HepG2 (cell line): Measurements from ENCODE around the gene TPGS1. TPM values are rescaled to one million over a fixed set of nuclear protein-coding genes. Genes with fewer than 3 reads are reported as not detected.

Experiments
- ARID5B ChIP-seq: IDR thresholded peaks from 2 replicates; pipeline ENCODE4 v1.4.0; 2020; ENCODE audit warnings: mild to moderate bottlenecking, missing genetic modification reagents
- CCAR2 ChIP-seq: fragments of 200-400 bp; formaldehyde crosslinking; optimal IDR thresholded peaks from 2 replicates; pipeline ENCODE3; 2018; ENCODE audit warnings: low read depth, mild to moderate bottlenecking, low read length, moderate library complexity
- CTCF ChIP-seq: sonication (generic); formaldehyde crosslinking; IDR thresholded peaks from 2 replicates; pipeline ENCODE4 v1.5.0; 2020; ENCODE audit warnings: mild to moderate bottlenecking, missing genetic modification reagents, moderate library complexity
- HNF4A ChIP-seq: sonication (generic); formaldehyde crosslinking; IDR thresholded peaks from 2 replicates; pipeline ENCODE4 v1.4.0; 2020; ENCODE audit warnings: missing genetic modification reagents
- KDM5A ChIP-seq: fragments of 200-600 bp; sonication (generic); IDR thresholded peaks from 2 replicates; pipeline ENCODE4 v1.7.0; 2018; ENCODE audit warnings: antibody characterized with exemption, mild to moderate bottlenecking, low read length, borderline replicate concordance
- NFKBIZ ChIP-seq: IDR thresholded peaks from 2 replicates; pipeline ENCODE4 v1.6.1; 2018; ENCODE audit warnings: missing genetic modification reagents, missing compliant biosample characterization
- PLRG1 ChIP-seq: fragments of 450-650 bp; conservative IDR thresholded peaks from 2 replicates; pipeline ENCODE4 v1.6.1; 2016
- POLR2G ChIP-seq: fragments of 200-400 bp; formaldehyde crosslinking; IDR thresholded peaks from 2 replicates; pipeline ENCODE4 v1.6.1; 2018; ENCODE audit warnings: mild to moderate bottlenecking, low read depth, low read length, moderate library complexity
- PRPF4 ChIP-seq: fragments of 200-400 bp; formaldehyde crosslinking; IDR thresholded peaks from 2 replicates; pipeline ENCODE4 v1.6.1; 2016; ENCODE audit warnings: low read length, low read depth; ENCODE audit not compliant: poor library complexity, severe bottlenecking
- SRY ChIP-seq: sonication (generic); formaldehyde crosslinking; IDR thresholded peaks from 2 replicates; pipeline ENCODE4 v1.8.0; 2022; ENCODE audit warnings: mild to moderate bottlenecking, missing genetic modification reagents
- TBX2 ChIP-seq: sonication (generic); formaldehyde crosslinking; IDR thresholded peaks from 2 replicates; pipeline ENCODE4 v1.5.0; 2020; ENCODE audit warnings: missing genetic modification reagents, mild to moderate bottlenecking, borderline replicate concordance
- ZBTB20 ChIP-seq: sonication (generic); formaldehyde crosslinking; IDR thresholded peaks from 2 replicates; pipeline ENCODE4 v1.8.1; 2023; ENCODE audit warnings: missing genetic modification reagents, low read depth, mild to moderate bottlenecking, borderline replicate concordance
- ZKSCAN5 ChIP-seq: sonication (generic); formaldehyde crosslinking; IDR thresholded peaks from 2 replicates; pipeline ENCODE4 v1.5.1; 2020; ENCODE audit warnings: mild to moderate bottlenecking, missing genetic modification reagents
- ZMYM4 ChIP-seq: sonication (generic); formaldehyde crosslinking; IDR thresholded peaks from 2 replicates; pipeline ENCODE4 v1.8.1; 2023; ENCODE audit warnings: mild to moderate bottlenecking, missing genetic modification reagents
- ZNF510 ChIP-seq: sonication (generic); formaldehyde crosslinking; IDR thresholded peaks from 2 replicates; pipeline ENCODE4 v1.4.0; 2020; ENCODE audit warnings: low read depth, mild to moderate bottlenecking, missing genetic modification reagents
- polyA plus RNA-seq, 8 experiments: library from polyadenylated mRNA; depleted of rRNA in 3 of 8; stranded (reverse) in 7 of 8; unstranded in 1 of 8; fragments of >200 nt; fragmentation: Illumina TruSeq in 4 of 8; extraction: Trizol in 4 of 8; gene quantifications; 2 replicates each; pipeline versions ENCODE4 v1.2.1 to v1.2.3, GENCODE V29; 2011 to 2016; ENCODE audit warnings: low read depth in 4 of 8, missing spikeins in 1 of 8, mixed read lengths in 1 of 8; ENCODE audit not compliant: insufficient read depth in 1 of 8
- total RNA-seq, 5 experiments: library from RNA; depleted of rRNA; stranded (reverse); fragments of >200 nt; fragmentation: Illumina TruSeq; extraction: Trizol; gene quantifications; 2 replicates each; pipeline ENCODE4 v1.2.3, GENCODE V29; 2016; ENCODE audit warnings: low read depth in 1 of 5
- TF ChIP-seq, protein P1 (sequence below): sonication (generic); formaldehyde crosslinking; IDR thresholded peaks from 2 replicates; pipeline ENCODE4 v1.5.1; 2020; ENCODE audit warnings: mild to moderate bottlenecking, missing genetic modification reagents, moderate library complexity
- TF ChIP-seq, protein P2 (sequence below): sonication (generic); formaldehyde crosslinking; IDR thresholded peaks from 2 replicates; pipeline ENCODE4 v1.4.0; 2020; ENCODE audit warnings: missing genetic modification reagents, mild to moderate bottlenecking, borderline replicate concordance
- TF ChIP-seq, protein P3 (sequence below): sonication (generic); formaldehyde crosslinking; IDR thresholded peaks from 2 replicates; pipeline ENCODE4 v1.4.0; 2020; ENCODE audit warnings: missing genetic modification reagents

The TPGS1 gene
- total and polyA plus RNA-seq, 2 of the 13 experiments (the other 11 are each of a cell fraction or from before 2014, with no cell fraction given): 1.1 to 6.2 TPM

GRCh38 chr19:532561-533363, 25.5 kb downstream of the TPGS1 start (continued):
- TF ChIP-seq, protein P1, sequence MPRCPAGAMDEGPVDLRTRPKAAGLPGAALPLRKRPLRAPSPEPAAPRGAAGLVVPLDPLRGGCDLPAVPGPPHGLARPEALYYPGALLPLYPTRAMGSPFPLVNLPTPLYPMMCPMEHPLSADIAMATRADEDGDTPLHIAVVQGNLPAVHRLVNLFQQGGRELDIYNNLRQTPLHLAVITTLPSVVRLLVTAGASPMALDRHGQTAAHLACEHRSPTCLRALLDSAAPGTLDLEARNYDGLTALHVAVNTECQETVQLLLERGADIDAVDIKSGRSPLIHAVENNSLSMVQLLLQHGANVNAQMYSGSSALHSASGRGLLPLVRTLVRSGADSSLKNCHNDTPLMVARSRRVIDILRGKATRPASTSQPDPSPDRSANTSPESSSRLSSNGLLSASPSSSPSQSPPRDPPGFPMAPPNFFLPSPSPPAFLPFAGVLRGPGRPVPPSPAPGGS (CRISPR knock-in tag): 0 out of 2 replicates have a peak, but pooled peaks have one; percentile 38
- TF ChIP-seq ZNF510 (CRISPR knock-in tag): peak; percentile 19; the same call in 1 of the 2 replicates
- TF ChIP-seq ARID5B (CRISPR knock-in tag): no peak; the same call in 1 of the 2 replicates
- peak; percentile 77; the same call in 1 of the 2 replicates for TF ChIP-seq ZBTB20 (CRISPR knock-in tag)
- TF ChIP-seq PLRG1: no peak
- peak; percentile 54; the same call in 1 of the 2 replicates for TF ChIP-seq SRY (CRISPR knock-in tag)
- TF ChIP-seq ZMYM4: peak; percentile 11; the same call in 1 of the 2 replicates
- TF ChIP-seq ZKSCAN5 (CRISPR knock-in tag): no peak
- peak; percentile 58 for TF ChIP-seq CTCF (CRISPR knock-in tag)
- peak; percentile 67 for TF ChIP-seq HNF4A (CRISPR knock-in tag)
- no peak for TF ChIP-seq NFKBIZ (CRISPR knock-in tag)
- no peak for TF ChIP-seq PRPF4
- no peak for TF ChIP-seq TBX2
- TF ChIP-seq, protein P2, sequence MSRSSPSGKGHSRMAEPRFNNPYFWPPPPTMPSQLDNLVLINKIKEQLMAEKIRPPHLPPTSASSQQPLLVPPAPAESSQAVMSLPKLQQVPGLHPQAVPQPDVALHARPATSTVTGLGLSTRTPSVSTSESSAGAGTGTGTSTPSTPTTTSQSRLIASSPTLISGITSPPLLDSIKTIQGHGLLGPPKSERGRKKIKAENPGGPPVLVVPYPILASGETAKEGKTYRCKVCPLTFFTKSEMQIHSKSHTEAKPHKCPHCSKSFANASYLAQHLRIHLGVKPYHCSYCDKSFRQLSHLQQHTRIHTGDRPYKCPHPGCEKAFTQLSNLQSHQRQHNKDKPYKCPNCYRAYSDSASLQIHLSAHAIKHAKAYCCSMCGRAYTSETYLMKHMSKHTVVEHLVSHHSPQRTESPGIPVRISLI (CRISPR knock-in tag): no peak
- TF ChIP-seq CCAR2: no peak
- TF ChIP-seq, protein P3, sequence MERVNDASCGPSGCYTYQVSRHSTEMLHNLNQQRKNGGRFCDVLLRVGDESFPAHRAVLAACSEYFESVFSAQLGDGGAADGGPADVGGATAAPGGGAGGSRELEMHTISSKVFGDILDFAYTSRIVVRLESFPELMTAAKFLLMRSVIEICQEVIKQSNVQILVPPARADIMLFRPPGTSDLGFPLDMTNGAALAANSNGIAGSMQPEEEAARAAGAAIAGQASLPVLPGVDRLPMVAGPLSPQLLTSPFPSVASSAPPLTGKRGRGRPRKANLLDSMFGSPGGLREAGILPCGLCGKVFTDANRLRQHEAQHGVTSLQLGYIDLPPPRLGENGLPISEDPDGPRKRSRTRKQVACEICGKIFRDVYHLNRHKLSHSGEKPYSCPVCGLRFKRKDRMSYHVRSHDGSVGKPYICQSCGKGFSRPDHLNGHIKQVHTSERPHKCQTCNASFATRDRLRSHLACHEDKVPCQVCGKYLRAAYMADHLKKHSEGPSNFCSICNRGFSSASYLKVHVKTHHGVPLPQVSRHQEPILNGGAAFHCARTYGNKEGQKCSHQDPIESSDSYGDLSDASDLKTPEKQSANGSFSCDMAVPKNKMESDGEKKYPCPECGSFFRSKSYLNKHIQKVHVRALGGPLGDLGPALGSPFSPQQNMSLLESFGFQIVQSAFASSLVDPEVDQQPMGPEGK (CRISPR knock-in tag): peak; percentile 81
- TF ChIP-seq KDM5A: peak; percentile 53; the same call in 1 of the 2 replicates
- 0 out of 2 replicates have a peak, but pooled peaks have one; percentile 27 for TF ChIP-seq POLR2G
